HepG2 (cell line): ENCODE measurements around the gene SLC22A12. TPM values are rescaled to one million over a fixed set of nuclear protein-coding genes. Genes with fewer than 3 reads are reported as not detected.
A peak's percentile ranks its signal among the peaks of the same experiment; 100 is the strongest.

Source experiments
- BRCA1 ChIP-seq: sonication (generic); formaldehyde crosslinking; IDR thresholded peaks from 2 replicates; pipeline ENCODE4 v1.4.0; 2020; ENCODE audit warnings: missing genetic modification reagents
- CBX2 ChIP-seq, 2 experiments: fragments of 200-600 bp in 1 of 2; sonication (generic); formaldehyde crosslinking in 1 of 2; IDR thresholded peaks; 2 replicates each; pipeline versions ENCODE4 v1.7.0 to v1.8.1; 2018 to 2022; ENCODE audit warnings: low read depth in 2 of 2, low read length in 1 of 2, mild to moderate bottlenecking in 1 of 2, missing genetic modification reagents in 1 of 2
- ETV5 ChIP-seq: IDR thresholded peaks from 2 replicates; pipeline ENCODE4 v1.6.1; 2018; ENCODE audit warnings: missing biosample characterization, missing genetic modification reagents, inconsistent platforms, borderline replicate concordance
- HMG20A ChIP-seq: IDR thresholded peaks from 2 replicates; pipeline ENCODE4 v1.6.1; 2016; ENCODE audit warnings: borderline replicate concordance
- HOXA9 ChIP-seq: sonication (generic); formaldehyde crosslinking; IDR thresholded peaks from 2 replicates; pipeline ENCODE4 v1.8.1; 2022; ENCODE audit warnings: missing genetic modification reagents, mild to moderate bottlenecking, moderate library complexity, borderline replicate concordance
- ISX ChIP-seq: sonication (generic); formaldehyde crosslinking; conservative IDR thresholded peaks from 2 replicates; pipeline ENCODE4 v1.5.0; 2020; ENCODE audit warnings: missing genetic modification reagents
- LCORL ChIP-seq, 2 experiments: fragments of 450-650 bp in 1 of 2; sonication (generic) in 1 of 2; formaldehyde crosslinking in 1 of 2; IDR thresholded peaks; 2 replicates each; pipeline versions ENCODE4 v1.5.0 to v1.6.1; 2017 to 2020; ENCODE audit warnings: antibody characterized with exemption in 1 of 2, missing genetic modification reagents in 1 of 2
- MATR3 ChIP-seq: sonication (generic); formaldehyde crosslinking; IDR thresholded peaks from 2 replicates; pipeline ENCODE4 v1.4.0; 2020; ENCODE audit warnings: missing genetic modification reagents
- MEF2D ChIP-seq: sonication (generic); formaldehyde crosslinking; IDR thresholded peaks from 2 replicates; pipeline ENCODE4 v1.5.1; 2020; ENCODE audit warnings: mild to moderate bottlenecking, missing genetic modification reagents
- NFYC ChIP-seq: IDR thresholded peaks from 2 replicates; pipeline ENCODE4 v1.6.1; 2016; ENCODE audit warnings: missing genetic modification reagents, missing compliant biosample characterization
- NR2F2 ChIP-seq: IDR thresholded peaks from 2 replicates; pipeline ENCODE4 v1.6.1; 2012; ENCODE audit warnings: low read depth, inconsistent platforms, borderline replicate concordance
- PAX8 ChIP-seq: sonication (generic); formaldehyde crosslinking; IDR thresholded peaks from 2 replicates; pipeline ENCODE4 v1.8.0; 2022; ENCODE audit warnings: mild to moderate bottlenecking, missing genetic modification reagents, borderline replicate concordance
- POLR2A ChIP-seq, 2 experiments: IDR thresholded peaks; 2 replicates each; pipeline ENCODE4 v1.6.1; 2011; ENCODE audit warnings: low read depth in 2 of 2, low read length in 2 of 2, mild to moderate bottlenecking in 1 of 2, moderate library complexity in 1 of 2; ENCODE audit not compliant: insufficient read depth in 1 of 2
- RARA ChIP-seq: IDR thresholded peaks from 2 replicates; pipeline ENCODE4 v1.6.1; 2016; ENCODE audit warnings: missing genetic modification reagents, missing compliant biosample characterization
- REPIN1 ChIP-seq: sonication (generic); formaldehyde crosslinking; IDR thresholded peaks from 2 replicates; pipeline ENCODE4 v1.8.0; 2022; ENCODE audit warnings: missing genetic modification reagents, low read depth, mild to moderate bottlenecking, borderline replicate concordance
- TMF1 ChIP-seq: sonication (generic); formaldehyde crosslinking; IDR thresholded peaks from 2 replicates; pipeline ENCODE4 v1.8.1; 2022; ENCODE audit warnings: low read depth, missing genetic modification reagents
- ZBTB2 ChIP-seq: sonication (generic); formaldehyde crosslinking; IDR thresholded peaks from 2 replicates; pipeline ENCODE4 v1.8.0; 2022; ENCODE audit warnings: low read depth, missing genetic modification reagents
- ZNF296 ChIP-seq: sonication (generic); formaldehyde crosslinking; conservative IDR thresholded peaks from 2 replicates; pipeline ENCODE4 v1.5.0; 2020; ENCODE audit warnings: mild to moderate bottlenecking, missing genetic modification reagents
- ZNF343 ChIP-seq: sonication (generic); formaldehyde crosslinking; IDR thresholded peaks from 2 replicates; pipeline ENCODE4 v1.4.0; 2020; ENCODE audit warnings: mild to moderate bottlenecking, missing genetic modification reagents
- ZNF768 ChIP-seq: sonication (generic); formaldehyde crosslinking; IDR thresholded peaks from 2 replicates; pipeline ENCODE4 v1.4.0; 2020; ENCODE audit warnings: missing genetic modification reagents
- polyA plus RNA-seq, 8 experiments: library from polyadenylated mRNA; depleted of rRNA in 3 of 8; stranded (reverse) in 7 of 8; unstranded in 1 of 8; fragments of >200 nt; fragmentation: Illumina TruSeq in 4 of 8; extraction: Trizol in 4 of 8; gene quantifications; 2 replicates each; pipeline versions ENCODE4 v1.2.1 to v1.2.3, GENCODE V29; 2011 to 2016; ENCODE audit warnings: low read depth in 4 of 8, missing spikeins in 1 of 8, mixed read lengths in 1 of 8; ENCODE audit not compliant: insufficient read depth in 1 of 8
- total RNA-seq, 5 experiments: library from RNA; depleted of rRNA; stranded (reverse); fragments of >200 nt; fragmentation: Illumina TruSeq; extraction: Trizol; gene quantifications; 2 replicates each; pipeline ENCODE4 v1.2.3, GENCODE V29; 2016; ENCODE audit warnings: low read depth in 1 of 5
- TF ChIP-seq, protein P1 (sequence below): IDR thresholded peaks from 2 replicates; pipeline ENCODE4 v1.6.1; 2018; ENCODE audit warnings: missing genetic modification reagents
- TF ChIP-seq, protein P2 (sequence below): fragments of 450-650 bp; IDR thresholded peaks from 2 replicates; pipeline ENCODE4 v1.6.1; 2016
- TF ChIP-seq, protein P3 (sequence below): sonication (generic); formaldehyde crosslinking; IDR thresholded peaks from 2 replicates; pipeline ENCODE4 v1.4.0; 2020; ENCODE audit warnings: missing genetic modification reagents

Gene SLC22A12
- total and polyA plus RNA-seq, 2 of the 13 experiments (the other 11 are each of a cell fraction or from before 2014, with no cell fraction given): not detected

DNA sequence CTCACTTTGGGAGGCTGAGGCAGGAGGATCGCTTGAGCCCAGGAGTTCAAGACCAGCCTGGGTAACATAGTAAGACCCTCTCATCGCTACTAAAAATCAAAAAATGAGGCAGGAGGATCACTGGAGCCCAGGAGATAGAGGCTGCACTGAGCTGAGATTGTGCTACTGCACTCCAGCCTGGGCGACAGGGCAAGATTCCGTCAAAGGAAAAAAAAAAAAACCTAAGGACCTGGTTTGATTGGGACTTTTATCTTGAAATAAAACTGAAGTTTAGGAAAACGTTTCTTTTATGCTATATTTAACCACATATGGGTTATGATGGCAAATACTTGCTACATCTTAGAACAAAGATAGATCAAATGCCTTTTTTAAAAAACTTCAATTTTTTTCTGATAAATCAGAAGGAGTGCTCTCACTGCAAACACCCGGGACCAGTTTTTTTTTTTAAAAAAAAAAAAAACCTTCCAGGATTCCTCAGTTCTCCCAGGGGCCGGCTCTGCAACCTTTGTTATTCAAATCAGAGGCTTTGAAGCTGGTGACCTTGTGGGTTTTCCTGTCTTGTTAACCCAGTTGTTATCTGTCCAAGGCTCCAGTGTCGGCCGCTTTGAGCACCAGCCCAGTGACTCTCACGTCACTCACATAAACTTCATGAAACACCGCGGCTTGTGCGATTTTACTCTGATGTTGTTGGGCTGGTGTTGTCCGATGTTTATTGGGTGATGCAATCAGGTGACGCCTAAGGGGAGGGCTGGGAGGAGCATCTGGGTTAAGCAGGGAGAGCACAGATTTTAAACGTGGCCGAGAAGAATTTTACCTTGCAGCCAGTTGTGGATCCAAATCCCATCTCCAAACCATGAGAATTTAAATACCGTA lies 24.7 kb upstream of the SLC22A12 start (continued):
- TF ChIP-seq ZBTB2 (CRISPR knock-in tag) (no peak), BRCA1 (CRISPR knock-in tag) (no peak), CBX2 (IDR thresholded peaks at IDR 0.05; ENCODE audit: low read depth, low read length) (no peak), CBX2 (CRISPR knock-in tag; IDR thresholded peaks at IDR 0.05; ENCODE audit: low read depth) (0 out of 2 replicates have a peak, but pooled peaks have one; percentile 55), HMG20A (CRISPR knock-in tag) (peak; percentile 71; the same call in 1 of the 2 replicates), ZNF296 (no peak), ZNF343 (no peak), TMF1 (CRISPR knock-in tag) (no peak), RARA (CRISPR knock-in tag) (peak; percentile 74), MEF2D (0 out of 2 replicates have a peak, but pooled peaks have one; percentile 53), NFYC (CRISPR knock-in tag) (peak; percentile 63), LCORL (IDR thresholded peaks at IDR 0.05) (no peak), LCORL (CRISPR knock-in tag; IDR thresholded peaks at IDR 0.05) (peak; percentile 15; the same call in 1 of the 2 replicates), ZNF768 (CRISPR knock-in tag) (no peak), POLR2A (IDR thresholded peaks at IDR 0.05; ENCODE audit: insufficient read depth in 1 of 2, low read depth in 2 of 2, low read length in 2 of 2) (peak in 1 of 2 experiments; percentile 36; a peak in 1 of 4 replicates), NR2F2 (peak; percentile 39; the same call in 1 of the 2 replicates), ETV5 (peak; percentile 16; the same call in 1 of the 2 replicates), MATR3 (CRISPR knock-in tag) (no peak), ISX (CRISPR knock-in tag) (no peak), PAX8 (CRISPR knock-in tag) (no peak), REPIN1 (CRISPR knock-in tag) (no peak), HOXA9 (no peak)
- TF ChIP-seq, protein P1, sequence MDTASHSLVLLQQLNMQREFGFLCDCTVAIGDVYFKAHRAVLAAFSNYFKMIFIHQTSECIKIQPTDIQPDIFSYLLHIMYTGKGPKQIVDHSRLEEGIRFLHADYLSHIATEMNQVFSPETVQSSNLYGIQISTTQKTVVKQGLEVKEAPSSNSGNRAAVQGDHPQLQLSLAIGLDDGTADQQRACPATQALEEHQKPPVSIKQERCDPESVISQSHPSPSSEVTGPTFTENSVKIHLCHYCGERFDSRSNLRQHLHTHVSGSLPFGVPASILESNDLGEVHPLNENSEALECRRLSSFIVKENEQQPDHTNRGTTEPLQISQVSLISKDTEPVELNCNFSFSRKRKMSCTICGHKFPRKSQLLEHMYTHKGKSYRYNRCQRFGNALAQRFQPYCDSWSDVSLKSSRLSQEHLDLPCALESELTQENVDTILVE (CRISPR knock-in tag): no peak; the same call in 1 of the 2 replicates
- TF ChIP-seq, protein P2, sequence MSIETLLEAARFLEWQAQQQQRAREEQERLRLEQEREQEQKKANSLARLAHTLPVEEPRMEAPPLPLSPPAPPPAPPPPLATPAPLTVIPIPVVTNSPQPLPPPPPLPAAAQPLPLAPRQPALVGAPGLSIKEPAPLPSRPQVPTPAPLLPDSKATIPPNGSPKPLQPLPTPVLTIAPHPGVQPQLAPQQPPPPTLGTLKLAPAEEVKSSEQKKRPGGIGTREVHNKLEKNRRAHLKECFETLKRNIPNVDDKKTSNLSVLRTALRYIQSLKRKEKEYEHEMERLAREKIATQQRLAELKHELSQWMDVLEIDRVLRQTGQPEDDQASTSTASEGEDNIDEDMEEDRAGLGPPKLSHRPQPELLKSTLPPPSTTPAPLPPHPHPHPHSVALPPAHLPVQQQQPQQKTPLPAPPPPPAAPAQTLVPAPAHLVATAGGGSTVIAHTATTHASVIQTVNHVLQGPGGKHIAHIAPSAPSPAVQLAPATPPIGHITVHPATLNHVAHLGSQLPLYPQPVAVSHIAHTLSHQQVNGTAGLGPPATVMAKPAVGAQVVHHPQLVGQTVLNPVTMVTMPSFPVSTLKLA: no peak
- TF ChIP-seq, protein P3, sequence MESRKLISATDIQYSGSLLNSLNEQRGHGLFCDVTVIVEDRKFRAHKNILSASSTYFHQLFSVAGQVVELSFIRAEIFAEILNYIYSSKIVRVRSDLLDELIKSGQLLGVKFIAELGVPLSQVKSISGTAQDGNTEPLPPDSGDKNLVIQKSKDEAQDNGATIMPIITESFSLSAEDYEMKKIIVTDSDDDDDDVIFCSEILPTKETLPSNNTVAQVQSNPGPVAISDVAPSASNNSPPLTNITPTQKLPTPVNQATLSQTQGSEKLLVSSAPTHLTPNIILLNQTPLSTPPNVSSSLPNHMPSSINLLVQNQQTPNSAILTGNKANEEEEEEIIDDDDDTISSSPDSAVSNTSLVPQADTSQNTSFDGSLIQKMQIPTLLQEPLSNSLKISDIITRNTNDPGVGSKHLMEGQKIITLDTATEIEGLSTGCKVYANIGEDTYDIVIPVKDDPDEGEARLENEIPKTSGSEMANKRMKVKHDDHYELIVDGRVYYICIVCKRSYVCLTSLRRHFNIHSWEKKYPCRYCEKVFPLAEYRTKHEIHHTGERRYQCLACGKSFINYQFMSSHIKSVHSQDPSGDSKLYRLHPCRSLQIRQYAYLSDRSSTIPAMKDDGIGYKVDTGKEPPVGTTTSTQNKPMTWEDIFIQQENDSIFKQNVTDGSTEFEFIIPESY (CRISPR knock-in tag): 0 out of 2 replicates have a peak, but pooled peaks have one; percentile 19
